ENCODE data around the gene TBXAS1. TPM values are rescaled to one million over a fixed set of nuclear protein-coding genes. Genes with fewer than 3 reads are reported as not detected.

TBXAS1 gene
- total RNA-seq, 2 experiments from 2014 or later, result 8.8 to 11.8 TPM

- Mint-ChIP-seq H3K36me3 (ENCODE audit: low read depth) (no peaks in the 10 kb centered on the region), H3K27ac (no peak overlapping the region), H3K9me3 (peaks cover 8% of the 10 kb centered on the region), H3K27me3 (no peaks in the 10 kb centered on the region), H3K4me1 (no peaks in the 10 kb centered on the region), H3K4me3 (no peak overlapping the region)
- DNase-seq, result no peak
- CTCF ChIA-PET, result interaction anchor here (0.7 kb wide), 1 partner anchor 9 kb away, joined by 5 read pairs; no protein-coding TSS in a partner anchor
- POLR2A ChIA-PET, result no interaction called here
These were observed 124.2 kb downstream of the TBXAS1 start for GRCh38 chr7:139953229-139953628.

GRCh38 chr7:139955109-139955820 is 126.2 kb downstream of the TBXAS1 start:
- no peaks in the 10 kb centered on the region for H3K27me3 Mint-ChIP-seq
- H3K27ac Mint-ChIP-seq, result no peak overlapping the region
- no peak overlapping the region for H3K4me3 Mint-ChIP-seq
- no peaks in the 10 kb centered on the region for H3K9me3 Mint-ChIP-seq
- H3K36me3 Mint-ChIP-seq (ENCODE audit: low read depth), result no peaks in the 10 kb centered on the region
- no peaks in the 10 kb centered on the region for H3K4me1 Mint-ChIP-seq
- ChIA-PET POLR2A (no interaction called here), CTCF (no interaction called here)
- DNase-seq, result no peak

- no peak overlapping the region for H3K4me3 Mint-ChIP-seq
- H3K9me3 Mint-ChIP-seq, result no peaks in the 10 kb centered on the region
- H3K4me1 Mint-ChIP-seq, result no peaks in the 10 kb centered on the region
- no peaks in the 10 kb centered on the region for H3K27me3 Mint-ChIP-seq
- H3K27ac Mint-ChIP-seq, result no peak overlapping the region
- no peaks in the 10 kb centered on the region for H3K36me3 Mint-ChIP-seq (ENCODE audit: low read depth)
- DNase-seq, result no peak
- CTCF ChIA-PET, result interaction anchor here (0.6 to 1.3 kb wide), 5 partner anchors 9 to 41 kb away, joined by 3 to 6 read pairs (median 3); no protein-coding TSS in a partner anchor
- POLR2A ChIA-PET, result no interaction called here
These were observed 129.7 kb downstream of the TBXAS1 start for GRCh38 chr7:139958599-139959284.

GRCh38 chr7:139959285-139959628 is 130.2 kb downstream of the TBXAS1 start:
- no peaks in the 10 kb centered on the region for H3K4me1 Mint-ChIP-seq
- H3K27me3 Mint-ChIP-seq, result no peaks in the 10 kb centered on the region
- H3K4me3 Mint-ChIP-seq, result no peak overlapping the region
- CTCF ChIA-PET, result interaction anchor here (0.9 to 1.3 kb wide), 4 partner anchors 8 to 42 kb away, joined by 3 to 6 read pairs (median 3); no protein-coding TSS in a partner anchor
- H3K9me3 Mint-ChIP-seq, result no peaks in the 10 kb centered on the region
- no peak for DNase-seq
- H3K36me3 Mint-ChIP-seq (ENCODE audit: low read depth), result no peaks in the 10 kb centered on the region
- POLR2A ChIA-PET, result no interaction called here
- H3K27ac Mint-ChIP-seq, result no peak overlapping the region

GRCh38 chr7:139959718-139960117 is 130.7 kb downstream of the TBXAS1 start:
- CTCF ChIA-PET, result interaction anchor here (0.9 to 1.3 kb wide), 4 partner anchors 8 to 42 kb away, joined by 3 to 6 read pairs (median 3); no protein-coding TSS in a partner anchor
- H3K27me3 Mint-ChIP-seq, result no peaks in the 10 kb centered on the region
- DNase-seq, result no peak
- H3K4me1 Mint-ChIP-seq, result no peaks in the 10 kb centered on the region
- H3K36me3 Mint-ChIP-seq (ENCODE audit: low read depth), result no peaks in the 10 kb centered on the region
- no peak overlapping the region for H3K4me3 Mint-ChIP-seq
- no peak overlapping the region for H3K27ac Mint-ChIP-seq
- POLR2A ChIA-PET, result no interaction called here
- no peaks in the 10 kb centered on the region for H3K9me3 Mint-ChIP-seq

- no peaks in the 10 kb centered on the region for H3K9me3 Mint-ChIP-seq
- ChIA-PET CTCF (interaction anchor here (1.3 kb wide), 1 partner anchor 16 kb away, joined by 3 read pairs; no protein-coding TSS in a partner anchor), POLR2A (no interaction called here)
- H3K4me3 Mint-ChIP-seq, result no peak overlapping the region
- no peak overlapping the region for H3K27ac Mint-ChIP-seq
- H3K36me3 Mint-ChIP-seq (ENCODE audit: low read depth), result no peaks in the 10 kb centered on the region
- no peak for DNase-seq
- H3K27me3 Mint-ChIP-seq, result no peaks in the 10 kb centered on the region
- no peaks in the 10 kb centered on the region for H3K4me1 Mint-ChIP-seq
These were observed 131.1 kb downstream of the TBXAS1 start for GRCh38 chr7:139960157-139960556.

GRCh38 chr7:139965942-139966628 is 137.0 kb downstream of the TBXAS1 start:
- POLR2A ChIA-PET, result no interaction called here

GRCh38 chr7:139966949-139967348 is 137.9 kb downstream of the TBXAS1 start:
- Mint-ChIP-seq H3K4me1 (no peaks in the 10 kb centered on the region), H3K4me3 (no peak overlapping the region), H3K27ac (no peak overlapping the region), H3K27me3 (no peaks in the 10 kb centered on the region), H3K9me3 (no peaks in the 10 kb centered on the region), H3K36me3 (ENCODE audit: low read depth) (no peaks in the 10 kb centered on the region)
- POLR2A ChIA-PET, result no interaction called here
- DNase-seq, result no peak
- CTCF ChIA-PET, result interaction anchor here (1.2 to 1.3 kb wide), 2 partner anchors 20 to 38 kb away, joined by 3 to 4 read pairs; no protein-coding TSS in a partner anchor

More at GRCh38 chr7:139965942-139966628, 137.0 kb downstream of the TBXAS1 start:
- DNase-seq, result no peak
- H3K27me3 Mint-ChIP-seq, result no peaks in the 10 kb centered on the region
- CTCF ChIA-PET, result interaction anchor here (0.6 to 1.3 kb wide), 5 partner anchors 19 to 326 kb away, joined by 3 to 4 read pairs (median 3); no protein-coding TSS in a partner anchor
- H3K4me3 Mint-ChIP-seq, result no peak overlapping the region
- H3K9me3 Mint-ChIP-seq, result no peaks in the 10 kb centered on the region
- no peak overlapping the region for H3K27ac Mint-ChIP-seq
- H3K4me1 Mint-ChIP-seq, result no peaks in the 10 kb centered on the region
- no peaks in the 10 kb centered on the region for H3K36me3 Mint-ChIP-seq (ENCODE audit: low read depth)

GRCh38 chr7:139968931-139969330 is 139.9 kb downstream of the TBXAS1 start:
- no peak for DNase-seq
- Mint-ChIP-seq H3K36me3 (ENCODE audit: low read depth) (no peaks in the 10 kb centered on the region), H3K27me3 (no peaks in the 10 kb centered on the region), H3K27ac (no peak overlapping the region), H3K4me1 (no peaks in the 10 kb centered on the region), H3K4me3 (no peak overlapping the region), H3K9me3 (no peaks in the 10 kb centered on the region)
- ChIA-PET CTCF (interaction anchor here (0.7 to 1.7 kb wide), 3 partner anchors 29 to 326 kb away, joined by 3 to 5 read pairs (median 4); no protein-coding TSS in a partner anchor), POLR2A (no interaction called here)

GRCh38 chr7:139972029-139972428 is 143.0 kb downstream of the TBXAS1 start:
- no peak for DNase-seq
- H3K27me3 Mint-ChIP-seq, result no peaks in the 10 kb centered on the region
- H3K4me3 Mint-ChIP-seq, result no peak overlapping the region
- ChIA-PET CTCF (no interaction called here), POLR2A (no interaction called here)
- peaks cover 2% of the 10 kb centered on the region for H3K4me1 Mint-ChIP-seq
- no peaks in the 10 kb centered on the region for H3K9me3 Mint-ChIP-seq
- no peaks in the 10 kb centered on the region for H3K36me3 Mint-ChIP-seq (ENCODE audit: low read depth)
- no peak overlapping the region for H3K27ac Mint-ChIP-seq

- Mint-ChIP-seq H3K27me3 (no peaks in the 10 kb centered on the region), H3K4me3 (no peak overlapping the region), H3K27ac (no peak overlapping the region), H3K4me1 (peaks cover 3% of the 10 kb centered on the region), H3K36me3 (ENCODE audit: low read depth) (no peaks in the 10 kb centered on the region), H3K9me3 (no peaks in the 10 kb centered on the region)
- no peak for DNase-seq
- CTCF ChIA-PET, result interaction anchor here (0.6 to 1.0 kb wide), 2 partner anchors 14 to 63 kb away, joined by 3 read pairs; no protein-coding TSS in a partner anchor
- POLR2A ChIA-PET, result no interaction called here
These were observed 144.3 kb downstream of the TBXAS1 start for GRCh38 chr7:139973101-139974050.

- ChIA-PET CTCF (interaction anchor here (0.6 to 1.0 kb wide), 2 partner anchors 13 to 64 kb away, joined by 3 read pairs; no protein-coding TSS in a partner anchor), POLR2A (no interaction called here)
- H3K27me3 Mint-ChIP-seq, result no peaks in the 10 kb centered on the region
- H3K9me3 Mint-ChIP-seq, result no peaks in the 10 kb centered on the region
- no peak overlapping the region for H3K4me3 Mint-ChIP-seq
- H3K36me3 Mint-ChIP-seq (ENCODE audit: low read depth), result no peaks in the 10 kb centered on the region
- DNase-seq, result no peak
- peaks cover 3% of the 10 kb centered on the region for H3K4me1 Mint-ChIP-seq
- H3K27ac Mint-ChIP-seq, result no peak overlapping the region
These were observed 145.2 kb downstream of the TBXAS1 start for GRCh38 chr7:139974179-139974811.
